Neuronal stem cell (in vitro differentiated cells): ENCODE results near the gene UBE2E1.

Source experiments
- DNase-seq: peaks from one replicate; pipeline ENCODE4 v3.0.0-alpha.2; 2013; ENCODE audit warnings: low spot score
- H2AFZ ChIP-seq: one replicate; pipeline ENCODE4 v1.6.1; 2013; ENCODE audit warnings: mild to moderate bottlenecking, low read length, inconsistent platforms
- H2AK5ac ChIP-seq: 2 replicates; pipeline ENCODE4 v1.6.1; 2013; ENCODE audit warnings: low read depth, mild to moderate bottlenecking, inconsistent platforms, low read length, moderate library complexity, mixed read lengths
- H2BK120ac ChIP-seq: 2 replicates; pipeline ENCODE4 v1.6.1; 2013; ENCODE audit warnings: low read depth, mild to moderate bottlenecking, inconsistent platforms, low read length, moderate library complexity, mixed read lengths
- H2BK12ac ChIP-seq: one replicate; pipeline ENCODE4 v1.6.1; 2013; ENCODE audit warnings: low read length, inconsistent platforms
- H2BK15ac ChIP-seq: 2 replicates; pipeline ENCODE4 v1.6.1; 2013; ENCODE audit warnings: mild to moderate bottlenecking, low read length, inconsistent platforms, mixed read lengths
- H2BK5ac ChIP-seq: one replicate; pipeline ENCODE4 v1.6.1; 2013; ENCODE audit warnings: inconsistent platforms, mild to moderate bottlenecking, low read length, moderate library complexity
- H3K14ac ChIP-seq: one replicate; pipeline ENCODE4 v1.6.1; 2013; ENCODE audit warnings: low read length, inconsistent platforms
- H3K18ac ChIP-seq: 2 replicates; pipeline ENCODE4 v1.6.1; 2013; ENCODE audit warnings: low read length, inconsistent platforms
- H3K23ac ChIP-seq: 2 replicates; pipeline ENCODE4 v1.6.1; 2013; ENCODE audit warnings: low read depth, mild to moderate bottlenecking, mixed read lengths, low read length, inconsistent platforms; ENCODE audit not compliant: poor library complexity
- H3K27ac ChIP-seq: replicated peaks from 3 replicates; pipeline ENCODE4 v1.5.1; 2013; ENCODE audit warnings: low read length, inconsistent platforms
- H3K27me3 ChIP-seq, 3 experiments: 2 replicates each; pipeline ENCODE4 v1.6.1; 2013; ENCODE audit warnings: low read length in 3 of 3, mild to moderate bottlenecking in 2 of 3, inconsistent platforms in 1 of 3, low read depth in 1 of 3, mixed read lengths in 1 of 3, moderate library complexity in 1 of 3; ENCODE audit not compliant: control insufficient read depth in 3 of 3, insufficient read depth in 3 of 3
- H3K36me3 ChIP-seq, 2 donors: replicated peaks in 1 of 2; 2 replicates each; pipeline ENCODE4 v1.6.1; 2013; ENCODE audit warnings: low read length in 2 of 2; ENCODE audit not compliant: control insufficient read depth in 2 of 2, insufficient read depth in 2 of 2
- H3K4ac ChIP-seq: 2 replicates; pipeline ENCODE4 v1.6.1; 2013; ENCODE audit warnings: inconsistent platforms, mild to moderate bottlenecking, low read length, moderate library complexity
- H3K4me1 ChIP-seq, 2 donors: 1 replicate in 1 of 2; 2 replicates in 1 of 2; pipeline ENCODE4 v1.6.1; 2013; ENCODE audit warnings: low read length in 2 of 2, low read depth in 1 of 2; ENCODE audit not compliant: control insufficient read depth in 2 of 2, insufficient read depth in 1 of 2
- H3K4me2 ChIP-seq: one replicate; pipeline ENCODE4 v1.6.1; 2013; ENCODE audit warnings: mild to moderate bottlenecking, low read length, inconsistent platforms; ENCODE audit not compliant: insufficient read depth, poor library complexity, severe bottlenecking
- H3K4me3 ChIP-seq, 2 donors: 2 replicates each; pipeline ENCODE4 v1.5.1; 2013; ENCODE audit warnings: low read length in 2 of 2, mild to moderate bottlenecking in 2 of 2, inconsistent platforms in 1 of 2, moderate library complexity in 1 of 2
- H3K79me1 ChIP-seq: one replicate; pipeline ENCODE4 v1.6.1; 2013; ENCODE audit warnings: low read depth, mild to moderate bottlenecking, inconsistent platforms, low read length, moderate library complexity
- H3K9ac ChIP-seq: one replicate; pipeline ENCODE4 v1.6.1; 2013; ENCODE audit warnings: mild to moderate bottlenecking, low read depth, low read length, inconsistent platforms; ENCODE audit not compliant: poor library complexity
- H3K9me3 ChIP-seq, 2 donors: replicated peaks in 1 of 2; 2 replicates each; pipeline versions ENCODE3 to v1.6.1; 2013; ENCODE audit warnings: low read length in 2 of 2, mild to moderate bottlenecking in 2 of 2, inconsistent platforms in 1 of 2, low read depth in 1 of 2, mixed read lengths in 1 of 2, moderate library complexity in 1 of 2; ENCODE audit not compliant: control insufficient read depth in 2 of 2, insufficient read depth in 1 of 2
- H4K8ac ChIP-seq: one replicate; pipeline ENCODE4 v1.6.1; 2013; ENCODE audit warnings: low read depth, mild to moderate bottlenecking, inconsistent platforms, low read length, moderate library complexity
- H4K91ac ChIP-seq: one replicate; pipeline ENCODE4 v1.6.1; 2013; ENCODE audit warnings: low read length, low read depth, mild to moderate bottlenecking, inconsistent platforms; ENCODE audit not compliant: poor library complexity
- WGBS, 2 donors: extraction: QIAGEN DNeasy Blood & Tissue Kit; methylation state at CpG; one replicate each; pipeline ENCODE4 v1.1.7; 2013; ENCODE audit warnings: missing lambda C conversion rate in 2 of 2, mixed read lengths in 1 of 2; ENCODE audit not compliant: insufficient read length in 2 of 2, insufficient replicate concordance in 1 of 2; ENCODE audit errors: extremely low coverage in 2 of 2; 5-methylcytosine and 5-hydroxymethylcytosine counted together

The UBE2E1 gene

DNA sequence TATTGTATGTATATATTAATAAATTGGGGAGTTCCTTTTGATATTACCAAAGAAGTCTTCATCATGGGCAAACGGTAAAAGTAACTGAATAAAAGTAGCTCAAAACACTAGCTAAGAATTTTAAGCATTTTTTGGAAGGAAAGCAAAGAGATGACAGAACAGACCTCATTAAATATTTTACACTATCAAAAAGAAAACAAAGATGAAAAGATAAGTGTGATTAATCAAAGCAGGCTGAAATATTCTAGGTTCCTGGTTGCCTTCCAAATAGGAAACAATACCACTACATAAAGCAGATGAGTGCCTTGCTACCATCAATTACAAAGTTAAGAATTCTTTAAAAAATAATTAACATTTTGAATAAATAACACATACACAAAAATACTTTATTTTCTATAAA, 107.4 kb downstream of the UBE2E1 start:
- H3K27me3 ChIP-seq = no peaks in the 10 kb centered on the region
- no peak overlapping the region for H3K4me2 ChIP-seq
- no peak overlapping the region for H2AFZ ChIP-seq
- no peak for DNase-seq
- H3K4ac ChIP-seq = no peak overlapping the region
- H3K9me3 ChIP-seq = no peaks in the 10 kb centered on the region
- H3K23ac ChIP-seq = no peak overlapping the region
- WGBS, 2 donors = no CpG with 5 or more reads among the region's 1 CpG
- no peak overlapping the region for H4K8ac ChIP-seq
- no peak overlapping the region for H2BK12ac ChIP-seq
- no peak overlapping the region for H3K14ac ChIP-seq
- H3K4me1 ChIP-seq = peaks cover 5 to 8% of the 10 kb centered on the region in 2 donors
- no peak overlapping the region for H4K91ac ChIP-seq
- no peak overlapping the region for H3K18ac ChIP-seq
- no peak overlapping the region for H3K9ac ChIP-seq
- peaks cover 10% of the 10 kb centered on the region for H3K79me1 ChIP-seq
- no peak overlapping the region for H2BK15ac ChIP-seq
- no peak overlapping the region for H3K4me3 ChIP-seq
- no peak overlapping the region for H2BK120ac ChIP-seq
- H3K27ac ChIP-seq = no peak overlapping the region
- H3K36me3 ChIP-seq = peaks cover 2 to 40% of the 10 kb centered on the region in 2 donors
- no peak overlapping the region for H2BK5ac ChIP-seq
- H2AK5ac ChIP-seq = no peak overlapping the region

DNA sequence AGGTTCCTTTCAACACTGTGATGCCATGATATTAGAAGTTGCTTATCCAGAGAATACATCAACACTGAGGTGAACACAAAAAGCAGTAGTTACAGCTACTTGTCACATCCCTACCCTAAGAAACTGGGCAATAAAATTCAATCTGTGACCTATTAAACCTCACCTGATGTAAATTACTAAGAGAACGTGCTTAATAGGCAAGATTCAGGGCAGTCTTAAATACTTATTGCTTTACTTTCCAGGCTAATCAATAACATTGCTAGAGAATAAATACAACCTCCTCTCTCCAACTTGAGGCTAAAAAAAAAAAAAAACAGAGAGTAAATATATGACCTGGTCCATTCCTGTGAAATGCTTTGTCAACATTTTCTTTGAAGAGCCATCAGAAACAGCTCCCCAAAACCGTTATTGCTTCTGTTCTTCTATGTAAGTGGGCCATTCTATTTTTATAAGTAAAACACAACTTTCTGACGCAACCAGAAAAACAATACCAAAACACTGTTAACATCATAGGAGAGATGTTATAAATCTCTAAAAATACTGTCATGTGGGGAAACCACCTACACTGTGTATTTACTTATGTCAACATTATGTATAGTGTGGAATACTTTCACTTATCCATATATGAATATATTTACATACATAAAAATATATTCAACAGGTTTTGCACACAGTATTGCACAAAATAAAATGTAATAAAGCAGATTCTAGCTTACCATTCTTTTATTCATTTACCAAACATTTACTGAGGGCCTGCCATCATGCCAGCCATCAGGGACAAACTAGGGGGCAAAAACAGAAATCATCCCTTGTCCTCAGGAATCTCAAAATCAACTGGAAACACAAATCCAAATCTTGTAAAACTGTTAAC, 108.4 kb downstream of the UBE2E1 start:
- no peak overlapping the region for H2BK5ac ChIP-seq
- no peak overlapping the region for H3K18ac ChIP-seq
- H2BK120ac ChIP-seq = no peak overlapping the region
- peaks cover 5 to 17% of the 10 kb centered on the region in 2 donors for H3K4me1 ChIP-seq
- no peak overlapping the region for H3K4me3 ChIP-seq
- H3K9ac ChIP-seq = no peak overlapping the region
- H4K8ac ChIP-seq = no peak overlapping the region
- H2AFZ ChIP-seq = no peak overlapping the region
- peaks cover 10% of the 10 kb centered on the region for H3K79me1 ChIP-seq
- H4K91ac ChIP-seq = no peak overlapping the region
- H2AK5ac ChIP-seq = no peak overlapping the region
- H3K4ac ChIP-seq = no peak overlapping the region
- H3K4me2 ChIP-seq = no peak overlapping the region
- no peak overlapping the region for H3K23ac ChIP-seq
- no CpG with 5 or more reads among the region's 3 CpGs for WGBS, 2 donors
- H3K14ac ChIP-seq = no peak overlapping the region
- H3K27ac ChIP-seq = no peak overlapping the region
- no peaks in the 10 kb centered on the region for H3K27me3 ChIP-seq
- DNase-seq = no peak
- no peak overlapping the region for H2BK12ac ChIP-seq
- H3K36me3 ChIP-seq = peaks cover 7 to 40% of the 10 kb centered on the region in 2 donors
- peaks cover 0 to 5% of the 10 kb centered on the region in 2 donors for H3K9me3 ChIP-seq
- no peak overlapping the region for H2BK15ac ChIP-seq

DNA sequence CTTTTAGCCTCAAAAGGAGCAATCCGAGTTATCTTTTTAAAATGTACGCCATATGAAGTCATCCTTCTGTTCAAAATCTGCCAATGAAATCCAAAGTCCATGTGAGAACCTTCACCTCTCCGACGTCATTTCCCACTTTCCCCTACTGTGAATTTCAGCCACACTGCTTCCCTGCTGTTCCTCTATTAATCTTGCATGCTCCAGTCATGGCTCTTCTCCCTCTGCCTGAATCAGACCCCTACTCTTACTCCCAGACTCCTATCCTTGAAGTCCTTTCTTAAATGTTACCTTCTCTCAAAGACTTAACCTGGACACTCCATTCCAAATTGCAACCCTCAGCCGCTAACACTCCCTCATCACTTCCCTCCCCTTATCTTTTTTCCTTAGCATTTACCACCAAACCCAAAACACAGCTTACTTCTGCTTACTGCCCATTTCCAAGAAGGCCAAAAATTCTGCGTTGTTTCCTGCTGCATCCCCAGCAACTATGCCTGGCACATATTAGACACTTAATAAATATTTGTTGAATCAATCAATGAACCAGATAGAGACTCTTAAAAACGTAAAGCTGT, 109.9 kb downstream of the UBE2E1 start:
- Histone ChIP-seq H3K27me3 (no peaks in the 10 kb centered on the region), H3K9me3 (peaks cover 0 to 5% of the 10 kb centered on the region in 2 donors), H3K18ac (no peak overlapping the region), H4K8ac (no peak overlapping the region), H3K23ac (no peak overlapping the region), H3K36me3 (peaks cover 15 to 40% of the 10 kb centered on the region in 2 donors), H3K4me2 (peak overlapping the region; percentile 37), H3K9ac (no peak overlapping the region), H3K27ac (no peak overlapping the region), H3K4me3 (peak overlapping the region; percentile 71 to 73), H2AK5ac (no peak overlapping the region), H4K91ac (no peak overlapping the region), H3K79me1 (peaks cover 10% of the 10 kb centered on the region), H2AFZ (peak overlapping the region; percentile 92), H2BK120ac (no peak overlapping the region), H2BK15ac (no peak overlapping the region), H3K14ac (no peak overlapping the region), H2BK12ac (no peak overlapping the region), H3K4me1 (peaks cover 5 to 17% of the 10 kb centered on the region in 2 donors), H3K4ac (no peak overlapping the region), H2BK5ac (no peak overlapping the region)
- WGBS, 2 donors = no CpG with 5 or more reads among the region's 7 CpGs
- DNase-seq = no peak
